Measurements from ENCODE around the gene SERPINA5.

The SERPINA5 gene

GRCh38 chr14:94578712-94579111 is 2.5 kb upstream of the SERPINA5 start:
- no peak overlapping the region for H3K27ac ChIP-seq (ENCODE audit: extremely low read depth, low read depth, low read length)
- H3K36me3 ChIP-seq (ENCODE audit: control insufficient read depth in 2 of 2, insufficient read depth in 1 of 2, low read length in 2 of 2): no peaks in the 10 kb centered on the region
- H3K9me3 ChIP-seq (ENCODE audit: control insufficient read depth, insufficient read depth, low read depth, low read length): no peaks in the 10 kb centered on the region
- no peak overlapping the region for H3K4me3 ChIP-seq (ENCODE audit: low read depth, low read length)
- CTCF ChIA-PET: no interaction called here
- POLR2A ChIA-PET: no interaction called here
- TF ChIP-seq ZNF404 (tag by site-specific recombination; IDR thresholded peaks at IDR 0.05) (no peak), REST (tag by site-specific recombination; IDR thresholded peaks at IDR 0.05) (no peak), ZNF2 (tag by site-specific recombination; IDR thresholded peaks at IDR 0.05) (no peak), ZNF280C (tag by site-specific recombination; IDR thresholded peaks at IDR 0.05) (no peak), HOXA7 (CRISPR knock-in tag; IDR thresholded peaks at IDR 0.05; ENCODE audit: borderline replicate concordance) (no peak), ZNF416 (tag by site-specific recombination; IDR thresholded peaks at IDR 0.05) (no peak), OSR2 (tag by site-specific recombination; IDR thresholded peaks at IDR 0.05) (no peak), TSHZ1 (tag by site-specific recombination; IDR thresholded peaks at IDR 0.05; ENCODE audit: borderline replicate concordance) (no peak), ZNF488 (tag by site-specific recombination; IDR thresholded peaks at IDR 0.05) (no peak), ZNF133 (tag by site-specific recombination; IDR thresholded peaks at IDR 0.05) (no peak), ELK4 (IDR thresholded peaks at IDR 0.05; ENCODE audit: borderline replicate concordance, low read depth, low read length) (no peak), ZNF184 (tag by site-specific recombination; IDR thresholded peaks at IDR 0.05) (no peak), ZBTB10 (tag by site-specific recombination; IDR thresholded peaks at IDR 0.05) (no peak), ZNF654 (tag by site-specific recombination; IDR thresholded peaks at IDR 0.05; ENCODE audit: low read depth) (no peak), GLI2 (tag by site-specific recombination; IDR thresholded peaks at IDR 0.05; ENCODE audit: borderline replicate concordance, low read depth) (no peak), ZNF48 (tag by site-specific recombination; IDR thresholded peaks at IDR 0.05) (no peak), HIC1 (tag by site-specific recombination; IDR thresholded peaks at IDR 0.05) (no peak), ZNF311 (tag by site-specific recombination; IDR thresholded peaks at IDR 0.05; ENCODE audit: borderline replicate concordance) (no peak), ZNF19 (tag by site-specific recombination; IDR thresholded peaks at IDR 0.05; ENCODE audit: low read depth) (no peak), SP2 (tag by site-specific recombination; IDR thresholded peaks at IDR 0.05) (no peak)
- no peaks in the 10 kb centered on the region for H3K4me1 ChIP-seq (ENCODE audit: control insufficient read depth, insufficient read depth, low read length)

All from HEK293 (cell line).